ENCODE results near the gene ZNF331. TPM values are rescaled to one million over a fixed set of nuclear protein-coding genes. Genes with fewer than 3 reads are reported as not detected.

ZNF331 gene
- total and polyA plus RNA-seq, 9 donors = 23.7 to 365 (median 108) TPM

GRCh38 chr19:53608381-53608780 is 70.4 kb downstream of the ZNF331 start:
- 70 to 86% (median 78%) methylated on average over 11 to 12 of the region's 12 CpGs for WGBS, 3 donors
- H3K9me3 ChIP-seq = no peaks in the 10 kb centered on the region
- no peaks in the 10 kb centered on the region for H3K4me1 ChIP-seq (ENCODE audit: insufficient read depth)
- H3K36me3 ChIP-seq = no peaks in the 10 kb centered on the region
- no peak for DNase-seq
- H3K4me3 ChIP-seq = no peak overlapping the region
- intact Hi-C loops (cut with DNase I) = no loop called here
- TF ChIP-seq EP300 (IDR thresholded peaks at IDR 0.05) = no peak
- H3K27ac ChIP-seq = no peak overlapping the region
- H3K27me3 ChIP-seq = no peaks in the 10 kb centered on the region

GRCh38 chr19:53612762-53613526 is 75.0 kb downstream of the ZNF331 start:
- Histone ChIP-seq H3K9me3 (no peaks in the 10 kb centered on the region), H3K4me3 (no peak overlapping the region), H3K36me3 (no peaks in the 10 kb centered on the region), H3K4me1 (ENCODE audit: insufficient read depth) (no peaks in the 10 kb centered on the region), H3K27me3 (no peaks in the 10 kb centered on the region), H3K27ac (no peak overlapping the region)
- DNase-seq = no peak
- 47 to 52% (median 50%) methylated on average over 14 of the region's 14 CpGs for WGBS, 3 donors
- TF ChIP-seq EP300 (IDR thresholded peaks at IDR 0.05) (no peak), POLR2A (IDR thresholded peaks at IDR 0.05) (no peak)
- intact Hi-C loops (cut with DNase I) = loop anchor here in 1 of 4 donors (5.0 kb wide), 1 partner anchor 674 kb away; no protein-coding TSS in a partner anchor

- Histone ChIP-seq H3K27me3 (no peaks in the 10 kb centered on the region), H3K9me3 (no peaks in the 10 kb centered on the region), H3K4me3 (no peak overlapping the region), H3K27ac (no peak overlapping the region), H3K36me3 (no peaks in the 10 kb centered on the region), H3K4me1 (ENCODE audit: insufficient read depth) (no peaks in the 10 kb centered on the region)
- no peak for TF ChIP-seq POLR2A (IDR thresholded peaks at IDR 0.05)
- no peak for TF ChIP-seq EP300 (IDR thresholded peaks at IDR 0.05)
- TF ChIP-seq CTCF (IDR thresholded peaks at IDR 0.05) = no peak
- no peak for DNase-seq
- intact Hi-C loops (cut with DNase I) = no loop called here
- WGBS, 3 donors = 52 to 60% (median 55%) methylated on average over 8 of the region's 8 CpGs
Measured at GRCh38 chr19:53621885-53622740, 84.2 kb downstream of the ZNF331 start.

GRCh38 chr19:53624771-53625545 is 87.0 kb downstream of the ZNF331 start:
- WGBS, 3 donors = 74 to 76% (median 75%) methylated on average over 16 of the region's 16 CpGs
- H3K36me3 ChIP-seq = no peaks in the 10 kb centered on the region
- TF ChIP-seq CTCF (IDR thresholded peaks at IDR 0.05) (no peak), POLR2A (IDR thresholded peaks at IDR 0.05) (no peak), EP300 (IDR thresholded peaks at IDR 0.05) (no peak)
- H3K4me3 ChIP-seq = no peak overlapping the region
- no peaks in the 10 kb centered on the region for H3K4me1 ChIP-seq (ENCODE audit: insufficient read depth)
- H3K27me3 ChIP-seq = no peaks in the 10 kb centered on the region
- intact Hi-C loops (cut with DNase I) = no loop called here
- H3K9me3 ChIP-seq = no peaks in the 10 kb centered on the region
- no peak overlapping the region for H3K27ac ChIP-seq
- DNase-seq = no peak

GRCh38 chr19:53626486-53626885 is 88.5 kb downstream of the ZNF331 start:
- DNase-seq = no peak
- 88 to 91% (median 90%) methylated on average over 9 of the region's 9 CpGs for WGBS, 3 donors
- Histone ChIP-seq H3K27ac (no peak overlapping the region), H3K27me3 (no peaks in the 10 kb centered on the region), H3K36me3 (no peaks in the 10 kb centered on the region), H3K9me3 (no peaks in the 10 kb centered on the region), H3K4me1 (ENCODE audit: insufficient read depth) (no peaks in the 10 kb centered on the region), H3K4me3 (no peak overlapping the region)
- TF ChIP-seq CTCF (IDR thresholded peaks at IDR 0.05) = no peak
- no peak for TF ChIP-seq POLR2A (IDR thresholded peaks at IDR 0.05)
- no peak for TF ChIP-seq EP300 (IDR thresholded peaks at IDR 0.05)
- intact Hi-C loops (cut with DNase I) = no loop called here
